Stimulated activated CD8-positive, alpha-beta memory T cell treated with anti-CD3 and anti-CD28 coated beads, Interleukin-4, amount 100 ng/mL, for 24 hours (primary cell): ENCODE measurements around the gene ADAMTS17.

Experiments used
- DNase-seq: peaks from one replicate; pipeline ENCODE4 v3.0.0-alpha.2; 2020; ENCODE audit warnings: low read depth

ADAMTS17 gene

GRCh38 chr15:100049936-100050876 lies 291.6 kb downstream of the ADAMTS17 start:
- no peak for DNase-seq

- DNase-seq = no peak
Observed at GRCh38 chr15:100049483-100049882, 292.3 kb downstream of the ADAMTS17 start.

- DNase-seq = no peak
Observed at GRCh38 chr15:100048736-100049135, 293.0 kb downstream of the ADAMTS17 start.

GRCh38 chr15:100043692-100044091 lies 298.1 kb downstream of the ADAMTS17 start:
- no peak for DNase-seq

- DNase-seq = no peak
Observed at GRCh38 chr15:100043068-100043641, 298.6 kb downstream of the ADAMTS17 start.

- no peak for DNase-seq
Observed at GRCh38 chr15:100042558-100042957, 299.2 kb downstream of the ADAMTS17 start.

GRCh38 chr15:100041127-100041828 lies 300.5 kb downstream of the ADAMTS17 start:
- DNase-seq = no peak

- DNase-seq = no peak
Observed at GRCh38 chr15:100039994-100040393, 301.8 kb downstream of the ADAMTS17 start.

- no peak for DNase-seq
Observed at GRCh38 chr15:100038736-100039135, 303.0 kb downstream of the ADAMTS17 start.

- DNase-seq = no peak
Observed at GRCh38 chr15:100037901-100038300, 303.9 kb downstream of the ADAMTS17 start.

GRCh38 chr15:100036015-100036414 lies 305.8 kb downstream of the ADAMTS17 start:
- DNase-seq = no peak

- DNase-seq = no peak
Observed at GRCh38 chr15:100034191-100034590, 307.6 kb downstream of the ADAMTS17 start.

GRCh38 chr15:100033140-100033857 lies 308.5 kb downstream of the ADAMTS17 start:
- no peak for DNase-seq

- DNase-seq = no peak
Observed at GRCh38 chr15:100032358-100033085, 309.3 kb downstream of the ADAMTS17 start.

- no peak for DNase-seq
Observed at GRCh38 chr15:100031665-100032357, 310.0 kb downstream of the ADAMTS17 start.

GRCh38 chr15:100030586-100031229 lies 311.1 kb downstream of the ADAMTS17 start:
- DNase-seq = no peak

- no peak for DNase-seq
Observed at GRCh38 chr15:100029868-100030479, 311.8 kb downstream of the ADAMTS17 start.

GRCh38 chr15:100029045-100029444 lies 312.7 kb downstream of the ADAMTS17 start:
- no peak for DNase-seq

- no peak for DNase-seq
Observed at GRCh38 chr15:100026041-100026440, 315.7 kb downstream of the ADAMTS17 start.

GRCh38 chr15:100022806-100023205 lies 319.0 kb downstream of the ADAMTS17 start:
- no peak for DNase-seq
